RPMI7951 (cell line): Measurements from ENCODE around the gene MVB12B. TPM values are rescaled to one million over a fixed set of nuclear protein-coding genes. Genes with fewer than 3 reads are reported as not detected.

Experiments
- DNase-seq: peaks from one replicate; pipeline ENCODE4 v3.0.0-alpha.2; 2012; ENCODE audit warnings: low read depth
- total RNA-seq: library from RNA; depleted of rRNA; stranded (reverse); fragments of >200 nt; shearing (Covaris generic); gene quantifications from 2 replicates; pipeline ENCODE4 v1.2.3, GENCODE V29; 2014

MVB12B gene
- total RNA-seq, 1 experiment from 2014 or later: 2.2 TPM

GRCh38 chr9:126407114-126407870 is 80.7 kb downstream of the MVB12B start:
- DNase-seq: no peak

GRCh38 chr9:126408004-126408403 is 81.4 kb downstream of the MVB12B start:
- DNase-seq: no peak

DNA sequence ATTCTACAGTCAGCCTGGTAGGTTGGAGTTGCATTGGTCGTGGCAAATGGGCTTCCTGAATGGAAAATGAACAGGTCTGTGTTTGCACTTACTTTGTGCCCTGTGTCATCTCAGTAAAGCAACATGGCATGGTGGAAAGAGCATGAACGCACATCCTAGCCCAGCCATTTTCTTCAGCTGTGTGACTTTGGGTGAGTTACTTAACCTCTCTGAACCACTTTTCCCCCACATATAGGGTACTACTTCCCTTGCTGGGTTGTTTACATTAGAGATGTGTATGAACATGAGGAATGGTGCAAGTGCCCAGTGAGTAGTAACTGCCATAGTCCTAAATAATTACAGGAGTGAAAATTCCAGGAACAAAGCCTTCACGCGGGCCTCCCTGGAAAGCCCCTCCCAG is 83.6 kb downstream of the MVB12B start:
- no peak for DNase-seq

DNA sequence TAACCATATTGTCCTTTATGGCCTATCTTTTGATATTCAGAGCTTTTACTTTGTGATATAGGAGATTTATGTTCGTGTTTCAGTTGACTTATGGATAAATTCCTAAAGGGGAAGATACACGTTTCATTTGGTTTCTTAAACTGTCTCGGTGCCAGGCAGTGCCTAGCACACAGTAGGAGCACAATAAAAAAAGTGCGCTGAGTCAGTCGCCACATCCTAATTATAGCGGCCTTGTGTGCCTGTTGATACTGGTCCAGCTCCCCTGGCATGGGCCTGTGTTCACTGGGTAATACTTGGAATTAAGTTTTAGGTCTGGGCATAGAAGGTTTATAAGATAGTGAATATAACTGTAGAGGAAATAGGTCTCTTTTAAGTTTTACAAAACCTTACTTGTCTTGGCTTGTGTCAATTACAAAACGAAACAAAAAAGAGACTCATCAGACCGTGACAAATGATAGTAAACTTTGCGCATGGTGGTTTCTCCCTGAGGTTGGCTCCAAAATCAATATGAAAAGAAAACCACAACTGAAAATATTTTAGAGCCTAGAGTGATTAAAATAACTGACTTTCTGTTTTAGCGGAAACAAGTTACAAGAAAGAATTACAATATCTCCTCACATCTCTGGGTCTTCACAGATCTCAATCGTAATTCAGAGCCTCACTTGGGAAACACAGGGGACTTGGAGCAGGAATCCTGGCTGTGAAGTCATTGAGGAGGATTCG is 84.8 kb downstream of the MVB12B start:
- peak; percentile 60 for DNase-seq

- DNase-seq: no peak
Measured at GRCh38 chr9:126411948-126412284, 85.3 kb downstream of the MVB12B start.

DNA sequence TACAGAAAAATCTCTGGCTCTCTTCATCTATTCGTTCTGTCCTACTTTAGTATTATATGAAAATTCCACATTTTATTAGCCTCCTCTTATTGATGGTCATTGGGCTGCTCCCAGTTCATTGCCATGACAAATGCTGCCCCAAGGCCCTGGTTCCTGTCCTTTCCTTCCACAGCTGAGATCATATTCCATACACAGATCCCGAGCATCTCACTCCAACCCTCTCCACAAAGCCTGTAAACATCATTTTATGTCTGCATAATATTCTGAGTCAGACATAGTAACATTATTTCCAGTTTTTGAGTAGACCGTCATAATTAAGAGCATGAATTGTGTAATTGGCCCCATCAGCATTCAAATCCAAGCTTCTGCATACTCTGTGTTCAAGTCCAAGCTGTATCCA is 86.3 kb downstream of the MVB12B start:
- no peak for DNase-seq

DNA sequence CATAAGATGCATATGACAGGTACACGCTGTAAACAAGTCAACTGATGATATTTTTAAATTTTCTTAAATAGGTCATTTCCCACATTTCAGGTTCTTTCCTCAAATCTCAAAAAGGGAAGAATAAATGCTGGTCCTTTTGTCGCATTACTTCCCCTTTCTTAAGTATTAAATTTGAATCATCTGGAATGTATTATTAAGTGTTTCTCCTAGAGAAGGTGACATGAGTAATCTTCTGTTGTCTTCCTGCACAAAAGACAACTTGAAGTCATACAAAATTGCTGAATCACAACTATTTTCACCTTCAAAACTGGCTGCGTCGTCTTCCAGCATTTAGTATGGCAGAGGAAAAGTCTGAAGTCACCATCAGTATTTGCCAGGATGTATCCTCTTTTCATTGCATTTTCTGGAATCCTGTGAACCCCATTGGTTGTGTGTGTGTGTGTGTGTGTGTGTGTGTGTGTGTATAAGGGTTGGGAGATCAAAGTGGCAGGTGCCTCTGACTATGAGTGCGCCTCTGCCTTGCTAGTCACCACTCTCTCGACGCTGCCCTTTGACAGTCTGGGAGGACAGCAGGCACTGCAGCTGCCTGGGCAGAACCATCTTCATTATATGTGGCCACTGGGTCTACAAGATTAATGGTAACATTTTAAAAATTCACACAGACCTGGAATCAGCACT is 86.9 kb downstream of the MVB12B start:
- DNase-seq: no peak

DNA sequence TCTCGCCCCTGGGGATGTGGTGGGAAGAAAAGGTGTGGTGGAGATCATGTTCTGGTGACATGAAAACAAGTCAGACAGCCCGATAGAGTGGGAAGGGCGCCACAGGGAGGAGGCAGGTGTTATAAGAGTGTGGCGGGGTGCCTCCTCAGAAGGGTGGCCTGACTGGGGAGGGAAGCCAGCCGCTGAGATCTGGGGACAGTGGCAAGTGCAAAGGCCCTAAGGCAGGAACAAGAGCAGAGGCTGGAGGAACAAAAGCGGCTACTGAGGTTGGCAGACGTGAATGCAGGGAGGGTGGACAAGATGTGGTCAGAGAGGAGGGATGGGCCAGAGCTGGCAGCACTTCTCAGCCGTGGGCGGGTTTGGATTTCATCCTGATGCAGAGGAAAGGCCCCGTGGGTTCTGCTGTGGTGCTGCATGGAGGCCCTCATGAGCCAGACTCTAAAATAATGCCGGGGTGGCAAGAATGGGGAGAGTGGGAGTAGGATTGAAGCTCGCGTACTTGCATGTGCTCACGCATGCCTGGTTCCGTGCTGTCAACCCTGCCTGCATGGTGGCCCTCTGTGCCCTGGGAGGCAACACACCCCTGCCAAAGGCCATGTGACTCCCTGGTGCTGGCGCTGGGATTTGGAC is 89.2 kb downstream of the MVB12B start:
- DNase-seq: no peak

GRCh38 chr9:126417043-126417442 is 90.4 kb downstream of the MVB12B start:
- DNase-seq: no peak

GRCh38 chr9:126417684-126418083 is 91.1 kb downstream of the MVB12B start:
- DNase-seq: no peak

GRCh38 chr9:126418608-126419007 is 92.0 kb downstream of the MVB12B start:
- no peak for DNase-seq

DNA sequence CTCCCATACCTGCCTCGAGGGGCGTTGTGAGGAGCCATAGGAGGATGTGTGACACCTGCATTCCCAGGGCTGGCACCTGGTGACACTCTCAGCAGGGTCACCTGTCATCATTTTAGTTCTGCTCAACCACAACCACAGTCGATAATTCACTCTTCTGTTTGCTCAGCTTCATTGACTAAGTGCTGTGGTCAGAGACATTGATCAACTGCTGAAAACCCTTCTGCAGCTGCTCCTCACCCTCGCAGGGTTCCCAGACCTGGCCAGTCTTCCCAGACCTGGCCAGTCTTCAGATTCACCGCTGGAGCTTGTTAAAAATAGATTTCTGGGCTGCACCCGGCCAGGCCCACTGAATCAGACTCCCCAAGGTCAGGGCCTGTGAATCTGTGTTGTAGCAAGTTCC is 92.8 kb downstream of the MVB12B start:
- DNase-seq: no peak

DNA sequence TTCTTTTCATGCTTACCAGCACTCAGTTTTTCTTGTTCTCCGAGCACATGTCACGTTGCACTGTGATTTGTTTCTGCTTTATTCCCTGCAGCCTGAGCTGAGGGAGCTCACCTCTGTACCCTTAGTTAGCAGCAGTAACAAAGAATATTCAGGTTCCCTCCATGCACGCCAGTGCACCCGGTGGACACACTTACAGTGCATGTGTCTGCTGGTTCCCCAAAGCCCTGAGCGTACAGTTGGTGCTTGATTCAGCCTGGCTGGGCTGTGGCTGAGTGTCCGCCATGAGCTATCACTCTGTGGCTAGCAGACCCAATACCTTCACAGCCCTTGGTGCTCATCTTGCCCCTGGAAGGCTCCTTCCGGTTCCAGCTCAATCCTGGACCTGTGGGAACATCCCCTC is 93.5 kb downstream of the MVB12B start:
- DNase-seq: no peak

GRCh38 chr9:126420643-126421564 is 94.3 kb downstream of the MVB12B start:
- peak; percentile 15 for DNase-seq

DNA sequence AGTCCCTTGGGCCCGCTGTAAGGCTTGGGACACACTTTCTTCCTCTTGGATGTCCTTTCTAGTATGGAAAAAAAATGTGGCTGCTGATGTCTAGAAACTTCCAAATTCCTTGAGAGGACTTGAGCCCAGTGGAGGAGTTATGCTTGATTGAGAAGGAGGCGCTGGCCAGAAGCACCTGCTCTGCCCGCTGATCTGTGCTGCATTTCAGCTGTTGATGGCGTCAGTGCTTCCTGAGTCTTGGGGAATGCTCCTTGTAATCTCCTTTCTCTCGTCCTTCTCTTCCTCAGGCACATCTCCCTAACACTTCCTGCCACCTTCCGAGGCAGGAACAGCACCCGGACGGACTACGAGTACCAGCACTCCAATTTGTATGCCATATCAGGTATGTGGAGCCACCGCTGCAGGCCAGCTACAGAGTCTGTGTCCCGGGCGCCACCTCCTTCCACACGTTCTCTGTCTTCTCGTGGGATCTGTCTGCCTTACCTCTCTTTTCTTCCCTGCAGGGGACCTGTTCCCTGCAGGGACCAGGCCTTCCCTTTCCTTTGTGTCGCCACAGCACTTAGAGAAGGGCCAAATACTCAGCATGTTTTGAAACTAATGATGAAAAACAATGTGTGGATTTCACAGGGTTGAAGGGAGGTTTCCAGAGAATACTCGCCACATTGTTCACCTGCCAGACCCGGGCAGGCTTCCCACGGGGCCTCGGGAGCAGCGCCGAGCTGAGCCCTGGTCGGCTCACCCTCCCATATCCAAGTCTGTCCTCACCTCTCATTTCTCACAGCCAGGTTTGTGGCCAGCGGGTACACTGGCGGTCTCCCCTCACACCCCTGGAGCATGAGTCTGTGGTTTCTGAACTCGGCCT is 95.2 kb downstream of the MVB12B start:
- DNase-seq: no peak

DNA sequence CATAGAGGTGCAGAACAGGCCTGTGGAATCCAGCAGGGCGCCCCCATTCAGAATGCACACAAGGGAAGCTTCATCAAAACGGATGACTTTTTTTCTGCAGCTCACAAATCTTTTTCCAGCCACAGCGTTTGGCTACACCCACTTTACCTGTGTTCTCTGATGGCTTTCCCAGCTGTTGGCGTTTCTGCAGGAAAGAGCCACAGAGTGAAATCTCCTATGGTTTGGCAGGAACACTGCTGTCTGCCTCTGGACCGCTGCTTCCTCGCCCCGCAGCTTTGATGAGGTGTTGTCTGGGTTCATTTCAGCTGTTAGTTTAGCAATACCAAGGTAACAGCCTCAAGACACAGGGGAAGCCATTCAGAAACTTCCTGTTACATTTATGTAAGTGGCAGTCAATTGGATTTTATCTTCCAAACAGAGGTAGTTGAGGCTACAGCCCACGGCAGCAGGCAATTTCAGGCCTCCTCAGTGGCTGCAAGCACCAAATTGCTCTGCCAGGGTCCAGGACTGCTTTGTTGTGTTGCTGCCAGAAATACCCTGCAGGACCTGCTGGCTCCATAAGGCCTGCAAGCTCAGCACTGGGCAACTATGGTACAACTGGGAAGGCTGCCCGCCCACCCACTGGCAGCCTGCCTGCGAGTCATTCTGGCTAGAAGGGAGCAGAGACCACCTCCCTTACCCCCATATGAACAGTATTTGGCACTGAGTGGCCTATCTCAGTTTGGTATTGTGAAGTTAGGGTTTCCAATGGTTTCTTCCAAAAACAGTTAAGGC is 96.7 kb downstream of the MVB12B start:
- DNase-seq: no peak

- no peak for DNase-seq
Measured at GRCh38 chr9:126423916-126424185, 97.2 kb downstream of the MVB12B start.

- no peak for DNase-seq
Measured at GRCh38 chr9:126424511-126424910, 97.9 kb downstream of the MVB12B start.

DNA sequence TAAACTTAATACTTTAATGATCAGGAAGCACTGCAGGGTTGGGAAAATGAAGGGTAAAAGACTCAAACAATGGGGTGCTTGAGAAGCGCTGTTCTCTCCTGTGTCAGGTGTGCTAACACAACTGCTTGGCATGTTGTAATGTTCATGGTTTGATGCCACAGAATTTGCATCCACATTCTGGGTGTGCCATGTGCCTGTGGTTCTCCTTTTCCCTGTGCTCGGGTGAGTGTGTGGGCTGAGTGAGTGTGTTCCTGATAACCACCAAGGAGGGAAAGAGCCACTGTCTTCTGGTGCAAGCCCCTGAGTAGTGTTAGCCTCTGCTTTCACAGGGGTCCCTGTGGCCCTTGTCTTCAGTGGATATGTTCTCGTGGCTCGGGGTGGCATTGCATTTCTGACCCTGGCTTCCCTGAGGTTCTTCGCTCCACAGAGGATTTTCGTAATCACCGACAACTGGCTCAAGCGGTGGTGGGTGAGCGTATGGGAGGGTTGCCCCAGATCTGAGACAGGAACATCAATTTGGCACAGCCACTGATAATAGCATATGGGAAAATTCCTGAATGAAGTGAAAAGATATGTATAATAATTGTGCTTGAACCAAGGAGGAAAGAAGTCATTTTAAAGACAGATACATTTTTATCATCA is 102.0 kb downstream of the MVB12B start:
- DNase-seq: no peak
